ENCODE results near the gene WDR1. TPM values are rescaled to one million over a fixed set of nuclear protein-coding genes. Genes with fewer than 3 reads are reported as not detected.

The WDR1 gene, protein sequence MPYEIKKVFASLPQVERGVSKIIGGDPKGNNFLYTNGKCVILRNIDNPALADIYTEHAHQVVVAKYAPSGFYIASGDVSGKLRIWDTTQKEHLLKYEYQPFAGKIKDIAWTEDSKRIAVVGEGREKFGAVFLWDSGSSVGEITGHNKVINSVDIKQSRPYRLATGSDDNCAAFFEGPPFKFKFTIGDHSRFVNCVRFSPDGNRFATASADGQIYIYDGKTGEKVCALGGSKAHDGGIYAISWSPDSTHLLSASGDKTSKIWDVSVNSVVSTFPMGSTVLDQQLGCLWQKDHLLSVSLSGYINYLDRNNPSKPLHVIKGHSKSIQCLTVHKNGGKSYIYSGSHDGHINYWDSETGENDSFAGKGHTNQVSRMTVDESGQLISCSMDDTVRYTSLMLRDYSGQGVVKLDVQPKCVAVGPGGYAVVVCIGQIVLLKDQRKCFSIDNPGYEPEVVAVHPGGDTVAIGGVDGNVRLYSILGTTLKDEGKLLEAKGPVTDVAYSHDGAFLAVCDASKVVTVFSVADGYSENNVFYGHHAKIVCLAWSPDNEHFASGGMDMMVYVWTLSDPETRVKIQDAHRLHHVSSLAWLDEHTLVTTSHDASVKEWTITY
- total RNA-seq = 100 to 1,000 TPM; 550 to 559 TPM

DNA sequence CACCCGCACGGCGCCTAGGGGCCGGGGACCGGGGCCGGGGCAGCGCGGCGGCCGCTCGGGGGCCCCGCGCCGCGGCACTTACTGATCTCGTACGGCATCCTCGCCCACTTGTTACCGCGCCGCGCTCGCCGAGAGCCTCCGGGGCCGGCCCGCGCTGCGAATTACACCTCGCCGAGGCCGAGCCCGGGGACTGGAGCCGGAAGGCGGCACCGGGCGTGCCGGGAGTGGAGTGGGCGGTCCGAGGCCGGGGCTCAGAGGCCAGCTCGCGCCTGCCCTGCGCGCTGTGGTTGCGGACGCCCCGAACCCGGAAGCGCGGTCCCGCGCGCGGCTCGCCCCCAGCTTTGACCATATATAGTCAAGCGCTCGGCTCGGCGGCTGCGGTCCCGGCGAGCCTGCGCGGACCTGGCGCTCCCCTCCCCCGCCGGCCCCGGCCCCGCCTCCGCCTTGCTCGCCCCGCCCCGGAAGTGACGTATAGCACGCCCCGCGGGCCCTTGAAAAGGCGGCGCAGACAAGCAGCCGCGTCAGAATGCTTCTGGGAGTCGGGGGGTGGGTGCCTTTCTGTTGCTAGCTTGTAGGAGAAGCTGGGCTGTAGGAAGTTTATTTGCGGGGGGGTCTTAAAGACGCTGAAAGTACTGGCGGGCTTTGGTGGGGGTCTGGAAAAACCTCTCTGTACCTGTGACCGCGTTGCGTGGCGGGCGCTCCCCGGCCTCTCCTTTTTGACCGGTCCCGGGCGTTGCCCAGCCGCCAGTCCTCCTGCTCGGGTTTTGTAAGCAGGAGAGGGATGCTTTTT lies at the start of gene WDR1:
Gene WDR1, minus strand, starts transcription at position 231 of the 790 bp plus-strand sequence. Its CDS starts 133 bp downstream, at position 98.
- ATAC-seq (peak; percentile 96 to 97), DNase-seq (ENCODE audit: low spot score) (peak; percentile 99)
- H3K4me1 Mint-ChIP-seq (ENCODE audit: low read depth in 2 of 2) = peaks cover 51 to 53% of the 10 kb centered on the region in 2 donors
- H3K36me3 Mint-ChIP-seq = peaks cover 27% of the 10 kb centered on the region
- peak within 1 kb of the TSS; percentile 98 to 99 for H3K27ac Mint-ChIP-seq
- H3K4me3 Mint-ChIP-seq = peak within 1 kb of the TSS; percentile 93
- no peaks in the 10 kb centered on the region for H3K9me3 Mint-ChIP-seq
- no peaks in the 10 kb centered on the region for H3K27me3 Mint-ChIP-seq

DNA sequence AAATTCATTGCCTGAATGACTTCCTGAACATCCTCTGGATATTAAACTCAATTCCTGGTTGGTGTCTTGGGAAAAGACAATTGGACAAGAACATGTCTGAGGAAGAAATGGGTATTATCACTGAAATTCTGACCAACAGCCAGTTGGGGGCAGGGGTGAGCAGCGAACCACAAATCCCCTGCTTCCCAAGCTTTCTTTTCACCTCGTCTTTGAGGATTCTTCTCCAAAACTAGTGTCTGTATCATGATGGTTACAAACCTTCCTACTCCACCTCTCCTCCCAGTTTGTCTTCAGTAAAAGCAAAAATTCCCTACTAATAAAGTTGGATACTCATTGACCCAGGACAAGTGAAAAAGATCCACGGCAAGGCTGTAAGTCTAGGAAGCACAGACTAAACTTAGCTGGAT lies 48.3 kb upstream of the WDR1 start:
- no peak for DNase-seq (ENCODE audit: low spot score)
- Mint-ChIP-seq H3K36me3 (no peaks in the 10 kb centered on the region), H3K4me3 (no peak overlapping the region), H3K27me3 (peaks cover 2 to 6% of the 10 kb centered on the region in 2 donors), H3K9me3 (no peaks in the 10 kb centered on the region), H3K4me1 (ENCODE audit: low read depth in 2 of 2) (peaks cover 0 to 7% of the 10 kb centered on the region in 2 donors), H3K27ac (no peak overlapping the region)
- no peak for ATAC-seq

DNA sequence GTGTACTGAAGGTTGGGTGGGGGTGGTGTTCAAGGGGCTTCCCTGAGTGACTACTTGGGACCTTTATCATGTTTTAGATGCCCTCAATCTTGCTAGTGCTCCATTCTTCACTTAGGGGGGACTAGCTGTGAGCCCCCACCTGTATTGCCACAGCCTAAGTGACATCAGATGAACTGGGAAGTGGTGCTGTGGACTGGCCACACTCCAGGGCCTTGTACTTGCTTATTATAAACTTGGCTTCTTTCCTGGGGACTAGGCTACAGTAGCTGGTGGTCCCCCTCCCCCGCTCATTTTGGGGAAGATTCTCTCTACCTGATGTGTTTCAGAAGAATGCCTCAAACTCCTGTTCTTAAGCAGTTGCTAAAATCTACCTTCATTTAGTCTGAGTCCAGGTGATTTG lies 46.7 kb upstream of the WDR1 start:
- peaks cover 0 to 7% of the 10 kb centered on the region in 2 donors for H3K4me1 Mint-ChIP-seq (ENCODE audit: low read depth in 2 of 2)
- no peaks in the 10 kb centered on the region for H3K9me3 Mint-ChIP-seq

DNA sequence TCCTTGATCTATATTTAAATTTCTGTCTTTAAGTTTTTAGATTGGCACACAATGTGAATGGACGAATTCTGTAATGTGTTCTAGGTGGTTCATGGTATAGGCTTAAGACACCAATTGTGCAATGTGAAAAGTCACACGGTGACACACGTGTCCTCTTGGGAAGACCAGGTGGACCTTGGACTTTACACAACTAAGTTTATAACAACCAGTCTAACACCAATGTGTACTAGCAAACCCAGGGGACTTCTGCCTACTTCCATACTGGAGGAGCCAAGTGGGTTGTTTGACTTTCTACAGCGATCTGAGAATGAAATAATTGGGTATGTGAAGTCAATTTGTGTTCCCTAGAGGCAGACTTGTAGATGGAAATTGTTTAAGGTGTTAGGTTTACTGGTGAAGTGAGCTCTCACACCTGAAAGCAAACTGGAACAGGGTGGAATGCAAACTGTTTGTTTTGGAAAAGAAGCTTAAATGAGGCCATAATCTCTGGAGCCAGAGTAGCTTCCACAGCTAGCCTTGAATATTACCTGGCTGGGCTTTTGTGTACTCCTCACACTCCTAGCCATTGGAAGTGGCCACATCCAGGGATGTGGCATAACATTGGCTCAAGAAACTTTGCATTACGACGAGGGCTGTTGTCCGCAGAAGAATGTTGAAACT lies 45.9 kb upstream of the WDR1 start:
- Mint-ChIP-seq H3K27me3 (no peaks in the 10 kb centered on the region), H3K4me1 (ENCODE audit: low read depth in 2 of 2) (peaks cover 0 to 7% of the 10 kb centered on the region in 2 donors), H3K36me3 (no peaks in the 10 kb centered on the region), H3K4me3 (no peak overlapping the region), H3K9me3 (no peaks in the 10 kb centered on the region), H3K27ac (peak overlapping the region; percentile 17 to 41)
- ATAC-seq = no peak
- DNase-seq (ENCODE audit: low spot score) = no peak

More for the DNA sequence above, 46.7 kb upstream of the WDR1 start:
- H3K36me3 Mint-ChIP-seq = no peaks in the 10 kb centered on the region
- H3K27ac Mint-ChIP-seq = no peak overlapping the region
- no peaks in the 10 kb centered on the region for H3K27me3 Mint-ChIP-seq
- DNase-seq (ENCODE audit: low spot score) (no peak), ATAC-seq (no peak)
- no peak overlapping the region for H3K4me3 Mint-ChIP-seq

DNA sequence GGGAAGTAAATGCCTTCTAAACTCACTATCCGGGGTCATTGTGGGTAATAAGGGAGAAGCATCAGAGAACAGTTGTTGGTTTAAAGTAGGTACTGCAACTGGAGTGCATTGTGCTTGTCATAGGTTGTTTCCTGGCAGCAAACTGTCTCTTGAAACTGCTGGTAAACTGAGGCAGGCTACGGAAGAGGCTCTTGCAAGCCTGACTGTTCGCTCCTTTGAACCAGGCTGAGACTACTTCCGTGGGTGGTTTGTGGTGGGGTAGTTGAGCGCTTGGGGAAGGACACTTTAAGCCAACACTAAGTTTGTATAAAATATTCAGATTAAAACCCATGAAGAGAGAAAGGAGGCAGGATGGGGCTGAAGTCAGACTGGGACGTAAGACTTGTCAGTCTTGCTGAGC lies 45.2 kb upstream of the WDR1 start:
- Mint-ChIP-seq H3K27me3 (no peaks in the 10 kb centered on the region), H3K4me3 (no peak overlapping the region), H3K36me3 (no peaks in the 10 kb centered on the region), H3K4me1 (ENCODE audit: low read depth in 2 of 2) (peaks cover 0 to 7% of the 10 kb centered on the region in 2 donors), H3K27ac (peak overlapping the region; percentile 17 to 41), H3K9me3 (no peaks in the 10 kb centered on the region)
- no peak for DNase-seq (ENCODE audit: low spot score)
- ATAC-seq = peak; percentile 51 to 60

DNA sequence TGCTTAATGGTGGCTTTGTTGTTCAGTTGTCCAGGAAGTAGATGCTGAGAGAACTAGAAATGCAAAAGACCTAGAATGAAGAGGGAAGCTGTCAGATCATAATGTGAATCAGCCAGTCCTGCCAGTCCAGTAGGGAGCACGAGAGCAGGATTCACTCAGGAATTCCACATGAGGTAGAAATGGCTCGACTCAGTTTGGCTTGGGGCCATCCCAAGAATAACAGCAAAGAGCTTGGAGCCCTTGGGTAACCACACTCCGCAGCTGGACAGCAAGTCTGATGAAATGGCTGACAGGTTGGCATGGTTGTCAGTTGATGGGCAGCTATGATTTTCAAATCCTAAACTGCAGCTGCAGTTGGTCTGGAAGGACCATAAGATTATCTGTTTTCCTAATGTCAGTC lies 44.5 kb upstream of the WDR1 start:
- ATAC-seq = no peak
- Mint-ChIP-seq H3K36me3 (no peaks in the 10 kb centered on the region), H3K4me1 (ENCODE audit: low read depth in 2 of 2) (peaks cover 0 to 7% of the 10 kb centered on the region in 2 donors), H3K4me3 (no peak overlapping the region), H3K27ac (peak overlapping the region in 1 of 2 donors; percentile 36), H3K27me3 (peaks cover 0 to 7% of the 10 kb centered on the region in 2 donors), H3K9me3 (no peaks in the 10 kb centered on the region)
- no peak for DNase-seq (ENCODE audit: low spot score)

DNA sequence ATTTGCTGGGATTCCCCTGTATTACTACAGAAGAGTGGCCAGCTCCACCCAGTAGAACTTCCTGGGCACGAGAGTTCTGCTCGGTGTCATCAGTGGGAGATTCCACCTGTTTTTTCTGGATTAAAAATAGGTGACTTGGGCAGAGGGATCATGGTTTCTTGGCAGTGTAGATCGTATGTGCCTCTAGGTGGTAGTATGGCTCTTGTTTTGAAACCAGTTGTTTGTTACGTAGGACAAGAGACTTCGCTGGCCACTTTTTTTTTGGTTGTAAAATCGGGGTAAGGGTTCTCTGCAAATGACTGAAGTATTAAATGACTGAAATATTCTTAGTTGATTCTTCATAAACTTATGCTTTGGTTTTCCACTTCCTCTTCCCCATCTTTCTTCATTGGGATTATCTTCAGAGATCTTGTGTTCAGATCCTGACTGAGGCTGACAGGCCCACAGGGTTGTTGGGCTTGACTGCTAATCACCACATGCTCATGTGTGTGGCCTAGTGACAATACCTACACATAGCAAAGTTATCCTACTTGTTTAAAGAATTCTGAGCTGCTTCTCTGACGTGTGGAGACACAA lies 43.8 kb upstream of the WDR1 start:
- ATAC-seq (no peak), DNase-seq (ENCODE audit: low spot score) (no peak)
- Mint-ChIP-seq H3K27me3 (peaks cover 0 to 12% of the 10 kb centered on the region in 2 donors), H3K4me1 (ENCODE audit: low read depth in 2 of 2) (peaks cover 0 to 5% of the 10 kb centered on the region in 2 donors), H3K27ac (peak overlapping the region in 1 of 2 donors; percentile 36), H3K9me3 (no peaks in the 10 kb centered on the region), H3K4me3 (no peak overlapping the region), H3K36me3 (no peaks in the 10 kb centered on the region)

DNA sequence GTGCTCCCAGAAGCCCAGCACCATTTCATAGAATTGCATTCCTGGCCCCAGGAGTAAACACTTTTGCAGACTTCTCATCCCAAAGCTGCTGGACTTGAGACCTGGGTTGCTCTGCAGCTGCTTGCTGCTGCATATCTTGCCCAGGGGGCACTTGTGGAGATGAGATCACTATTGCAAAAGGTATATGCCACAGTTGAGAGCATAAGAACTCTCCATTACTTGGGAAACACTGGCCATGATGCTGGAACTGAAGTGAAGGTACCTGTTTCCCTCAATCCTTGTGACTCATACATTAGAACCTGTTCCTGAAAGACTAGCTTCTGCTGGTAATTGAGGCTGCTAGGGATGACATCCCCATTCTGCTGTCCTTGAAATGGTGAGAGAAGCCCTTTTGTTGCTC lies 43.1 kb upstream of the WDR1 start:
- no peaks in the 10 kb centered on the region for H3K36me3 Mint-ChIP-seq
- DNase-seq (ENCODE audit: low spot score) = no peak
- ATAC-seq = no peak
- no peak overlapping the region for H3K4me3 Mint-ChIP-seq
- peaks cover 0 to 5% of the 10 kb centered on the region in 2 donors for H3K4me1 Mint-ChIP-seq (ENCODE audit: low read depth in 2 of 2)
- no peaks in the 10 kb centered on the region for H3K9me3 Mint-ChIP-seq
- no peak overlapping the region for H3K27ac Mint-ChIP-seq
- peaks cover 0 to 12% of the 10 kb centered on the region in 2 donors for H3K27me3 Mint-ChIP-seq

DNA sequence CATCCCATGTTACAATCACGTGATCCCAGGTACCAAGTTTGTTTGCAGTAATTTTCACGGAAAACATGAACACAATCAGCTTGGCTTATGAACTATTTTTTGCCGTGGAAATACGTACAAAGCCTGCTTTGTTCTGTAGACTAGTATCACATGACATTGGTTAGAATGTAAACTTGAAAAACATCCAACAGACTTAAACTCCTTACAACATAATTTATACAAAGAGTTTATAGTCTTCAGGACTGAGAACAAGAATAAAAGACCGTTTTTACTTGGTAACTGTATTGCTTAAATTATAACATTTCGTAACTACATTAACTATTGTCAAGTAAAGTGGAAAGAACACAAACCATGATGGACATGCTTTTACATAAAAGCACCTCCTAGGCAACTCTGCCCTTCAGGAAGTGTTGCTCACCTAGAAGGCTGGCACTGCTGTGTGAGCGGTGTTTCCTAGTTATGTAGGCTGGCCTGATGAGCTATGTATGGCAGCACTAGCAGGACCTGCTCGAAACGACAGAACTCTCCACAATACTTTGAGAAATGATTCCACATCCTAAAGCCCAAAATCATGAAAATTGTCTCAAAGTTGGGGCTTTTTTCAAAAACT lies 41.8 kb upstream of the WDR1 start:
- H3K27ac Mint-ChIP-seq = no peak overlapping the region
- no peak for ATAC-seq
- H3K9me3 Mint-ChIP-seq = no peaks in the 10 kb centered on the region
- no peaks in the 10 kb centered on the region for H3K36me3 Mint-ChIP-seq
- no peak overlapping the region for H3K4me3 Mint-ChIP-seq
- no peak for DNase-seq (ENCODE audit: low spot score)
- peaks cover 0 to 5% of the 10 kb centered on the region in 2 donors for H3K4me1 Mint-ChIP-seq (ENCODE audit: low read depth in 2 of 2)
- H3K27me3 Mint-ChIP-seq = peaks cover 0 to 12% of the 10 kb centered on the region in 2 donors

DNA sequence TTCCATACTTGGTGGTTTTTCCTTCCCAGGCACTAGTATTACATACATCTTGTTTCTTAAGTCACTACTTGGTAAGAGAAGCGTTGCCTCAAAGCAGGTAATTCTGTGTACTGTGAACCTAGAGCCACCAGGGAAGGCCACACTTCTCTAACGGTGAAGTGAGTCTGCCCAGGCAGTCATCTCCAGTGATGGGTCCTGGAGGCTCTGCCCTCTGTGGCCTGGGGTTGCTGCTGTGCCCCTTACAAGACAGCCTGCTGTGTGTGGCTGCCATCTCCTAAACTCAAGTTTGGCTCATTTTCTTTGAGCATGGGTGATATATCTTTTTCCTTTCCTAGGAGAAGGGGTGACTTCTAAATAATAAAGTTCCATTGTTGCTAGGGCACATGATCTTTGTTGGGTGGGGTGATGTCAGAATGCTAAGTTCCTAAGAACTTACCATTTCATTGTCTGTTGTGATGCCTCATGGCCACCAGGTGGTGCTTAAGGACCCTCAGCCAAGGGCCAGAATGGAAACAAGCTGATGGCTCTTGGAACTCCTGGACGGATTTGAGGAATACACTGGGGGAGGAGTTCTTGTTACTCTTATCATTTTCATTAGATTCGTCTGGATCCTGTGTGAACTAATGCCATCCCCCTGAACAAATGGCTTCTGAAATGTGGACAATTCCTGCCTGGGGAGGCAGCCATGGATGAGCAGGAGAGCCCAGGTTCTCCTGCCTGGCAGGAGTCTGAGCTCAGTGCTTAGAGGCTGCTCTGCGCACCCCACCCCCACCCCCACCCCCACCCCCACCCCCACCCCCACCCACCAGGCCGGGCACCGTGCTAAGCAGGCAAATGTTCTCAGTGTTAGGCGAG lies 41.1 kb upstream of the WDR1 start:
- H3K27me3 Mint-ChIP-seq = peaks cover 0 to 12% of the 10 kb centered on the region in 2 donors
- H3K4me3 Mint-ChIP-seq = no peak overlapping the region
- DNase-seq (ENCODE audit: low spot score) (no peak), ATAC-seq (no peak)
- H3K27ac Mint-ChIP-seq = no peak overlapping the region
- H3K4me1 Mint-ChIP-seq (ENCODE audit: low read depth in 2 of 2) = peaks cover 0 to 5% of the 10 kb centered on the region in 2 donors
- H3K36me3 Mint-ChIP-seq = no peaks in the 10 kb centered on the region
- H3K9me3 Mint-ChIP-seq = no peaks in the 10 kb centered on the region

DNA sequence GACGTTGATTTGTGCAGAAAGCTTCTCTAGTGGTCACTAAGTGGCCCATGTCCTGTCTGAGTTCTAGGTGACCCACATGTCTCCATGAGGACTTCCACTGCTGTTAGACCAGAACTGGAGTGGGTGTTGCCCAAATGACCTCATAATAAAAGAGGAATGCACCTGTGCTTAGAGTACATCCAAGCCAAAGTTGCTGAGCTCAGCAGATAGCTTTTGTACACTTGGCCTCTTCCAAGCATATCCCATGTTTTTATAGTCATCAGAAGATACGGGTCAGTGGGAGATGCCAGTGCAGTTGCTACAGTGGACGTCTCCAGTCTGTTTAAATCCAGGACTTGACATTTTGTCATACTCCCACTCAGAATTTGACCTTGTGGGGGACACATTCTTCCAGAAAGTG lies 37.6 kb upstream of the WDR1 start:
- Mint-ChIP-seq H3K9me3 (no peaks in the 10 kb centered on the region), H3K36me3 (no peaks in the 10 kb centered on the region), H3K27me3 (peaks cover 6 to 12% of the 10 kb centered on the region in 2 donors), H3K27ac (no peak overlapping the region), H3K4me1 (ENCODE audit: low read depth in 2 of 2) (no peaks in the 10 kb centered on the region), H3K4me3 (no peak overlapping the region)
- DNase-seq (ENCODE audit: low spot score) = no peak
- no peak for ATAC-seq

DNA sequence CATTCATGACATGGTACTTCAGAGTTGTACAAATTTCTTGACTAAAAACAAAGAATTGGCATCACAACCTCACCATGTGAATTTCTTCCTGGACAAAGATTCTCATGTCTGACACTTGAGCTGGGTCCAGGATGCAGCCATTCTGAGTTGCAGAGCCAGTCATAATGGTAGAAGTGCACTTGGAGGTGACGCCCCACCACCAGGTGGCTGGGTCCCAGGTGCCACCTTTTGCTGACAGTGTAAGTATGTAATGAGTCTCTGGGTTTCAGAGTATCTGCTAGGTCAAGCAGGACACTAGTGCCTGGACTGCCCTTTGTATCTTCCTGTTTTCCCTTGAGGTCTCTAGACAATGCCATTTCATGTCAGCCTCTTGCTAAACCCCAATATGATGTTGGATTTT lies 36.6 kb upstream of the WDR1 start:
- Mint-ChIP-seq H3K4me3 (no peak overlapping the region), H3K4me1 (ENCODE audit: low read depth in 2 of 2) (no peaks in the 10 kb centered on the region), H3K9me3 (no peaks in the 10 kb centered on the region), H3K27ac (no peak overlapping the region), H3K27me3 (peaks cover 6 to 12% of the 10 kb centered on the region in 2 donors), H3K36me3 (no peaks in the 10 kb centered on the region)
- ATAC-seq (no peak), DNase-seq (ENCODE audit: low spot score) (no peak)
